Upper lobe of right lung (tissue), 1 donor: ENCODE measurements around the gene VTA1. TPM values are rescaled to one million over a fixed set of nuclear protein-coding genes. Genes with fewer than 3 reads are reported as not detected.
A peak's percentile ranks its signal among the peaks of the same experiment; 100 is the strongest.
"Not testable (repeated sequence)": the region's sequence is repeated elsewhere in the genome, so short reads cannot be mapped to it uniquely, and the experiment has no call there.

Experiments
- ATAC-seq: fragments of 200-7000 bp; cut with Tn5 transposase; one replicate; pipeline ENCODE4 v1.9.1; 2020; ENCODE audit warnings: mild to moderate bottlenecking, moderate library complexity
- DNase-seq: peaks from one replicate; pipeline ENCODE4 v3.0.0-alpha.2; 2020
- H3K27ac ChIP-seq: fragments of 200-600 bp; one replicate; pipeline ENCODE4 v1.8.0; 2022
- H3K27me3 ChIP-seq: fragments of 200-600 bp; one replicate; pipeline ENCODE4 v1.8.0; 2022; ENCODE audit warnings: mild to moderate bottlenecking
- H3K36me3 ChIP-seq: fragments of 200-600 bp; one replicate; pipeline ENCODE4 v1.8.0; 2022
- H3K4me1 ChIP-seq: fragments of 200-600 bp; one replicate; pipeline ENCODE4 v1.8.0; 2022
- H3K4me3 ChIP-seq: fragments of 200-600 bp; one replicate; pipeline ENCODE4 v1.8.0; 2022; ENCODE audit warnings: mild to moderate bottlenecking
- H3K9me3 ChIP-seq: fragments of 200-600 bp; one replicate; pipeline ENCODE4 v1.8.0; 2022
- CTCF ChIP-seq: fragments of 200-600 bp; IDR thresholded peaks from one replicate; pipeline ENCODE4 v1.8.0; 2022; ENCODE audit warnings: antibody characterized with exemption
- intact Hi-C: fragments of 100-400 bp; cut with DNase I; formaldehyde crosslinking; loops from one replicate; pipeline ENCODE4 v1.11.0; 2022
- total RNA-seq: library from RNA; stranded (reverse); fragmentation: NEBNext Ultra II Directional; extraction: Animal tissue kit (Norgen Biotek cat#: 25700); gene quantifications from one replicate; pipeline ENCODE4 v1.2.1, GENCODE V29; 2021
- donor health status: DM: no; HTN: yes; CAD: no; lungs with severe emphysema.

The VTA1 gene
- total RNA-seq, 1 donor from 2014 or later, result 31.8 TPM

- H3K36me3 ChIP-seq, H3K4me3 ChIP-seq, H3K27me3 ChIP-seq, H3K27ac ChIP-seq, DNase-seq, H3K4me1 ChIP-seq, intact Hi-C loops, H3K9me3 ChIP-seq: not testable (repeated sequence)
- peak; percentile 24 for TF ChIP-seq CTCF
- peak; percentile 23 for ATAC-seq
Observed at GRCh38 chr6:142232206-142233044, 85.4 kb downstream of the VTA1 start.

DNA sequence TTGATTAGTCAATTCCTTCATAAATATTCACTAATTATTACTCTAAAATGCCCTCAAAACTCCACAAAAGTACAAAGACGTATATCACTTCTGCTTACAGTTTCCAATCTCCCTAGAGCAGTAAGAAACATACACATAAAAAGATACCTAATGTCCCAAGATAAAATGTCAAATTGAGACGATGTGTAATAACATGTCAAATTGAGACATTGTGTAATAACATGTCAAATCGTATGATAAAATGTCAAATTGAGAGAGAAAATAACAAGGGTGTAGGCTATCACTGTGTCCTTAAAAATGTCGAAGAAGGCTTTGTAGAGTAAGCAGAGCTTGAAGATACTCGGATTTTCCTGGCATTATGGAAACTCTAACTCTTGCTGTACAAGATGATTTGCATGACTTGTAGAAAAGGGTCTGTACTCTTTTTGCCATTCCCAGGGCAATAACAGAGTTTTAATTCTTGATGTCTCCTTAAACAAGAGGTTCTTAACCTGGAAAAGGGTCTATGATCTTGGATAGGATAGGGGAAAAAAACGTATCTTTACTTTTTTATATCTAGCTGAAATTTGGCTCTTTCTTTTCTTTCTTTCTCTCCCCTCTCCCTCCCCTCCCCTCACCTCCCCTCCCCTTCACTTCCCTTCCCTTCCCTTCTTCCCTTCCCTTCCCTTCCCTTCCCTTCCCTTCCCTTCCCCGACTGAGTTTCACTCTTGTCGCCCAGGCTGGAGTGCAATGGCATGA lies 87.1 kb downstream of the VTA1 start:
- ATAC-seq (no peak), DNase-seq (no peak)
- Histone ChIP-seq H3K9me3 (no peaks in the 10 kb centered on the region), H3K27ac (no peak overlapping the region), H3K36me3 (no peaks in the 10 kb centered on the region), H3K4me3 (no peak overlapping the region), H3K4me1 (no peaks in the 10 kb centered on the region), H3K27me3 (no peaks in the 10 kb centered on the region)
- TF ChIP-seq CTCF, result no peak
- intact Hi-C loops, result no loop called here

- no peak for TF ChIP-seq CTCF
- Histone ChIP-seq H3K9me3 (no peaks in the 10 kb centered on the region), H3K27ac (no peak overlapping the region), H3K4me1 (no peaks in the 10 kb centered on the region), H3K4me3 (no peak overlapping the region), H3K36me3 (no peaks in the 10 kb centered on the region), H3K27me3 (no peaks in the 10 kb centered on the region)
- DNase-seq, result no peak
- intact Hi-C loops, result no loop called here
- no peak for ATAC-seq
Observed at GRCh38 chr6:142235272-142235671, 88.2 kb downstream of the VTA1 start.

- DNase-seq, result no peak
- no peaks in the 10 kb centered on the region for H3K36me3 ChIP-seq
- H3K27ac ChIP-seq, result no peak overlapping the region
- ATAC-seq, result no peak
- H3K4me3 ChIP-seq, result no peak overlapping the region
- TF ChIP-seq CTCF, result no peak
- H3K9me3 ChIP-seq, result no peaks in the 10 kb centered on the region
- intact Hi-C loops, result no loop called here
- no peaks in the 10 kb centered on the region for H3K27me3 ChIP-seq
- H3K4me1 ChIP-seq, result no peaks in the 10 kb centered on the region
Observed at GRCh38 chr6:142235791-142236190, 88.7 kb downstream of the VTA1 start.

DNA sequence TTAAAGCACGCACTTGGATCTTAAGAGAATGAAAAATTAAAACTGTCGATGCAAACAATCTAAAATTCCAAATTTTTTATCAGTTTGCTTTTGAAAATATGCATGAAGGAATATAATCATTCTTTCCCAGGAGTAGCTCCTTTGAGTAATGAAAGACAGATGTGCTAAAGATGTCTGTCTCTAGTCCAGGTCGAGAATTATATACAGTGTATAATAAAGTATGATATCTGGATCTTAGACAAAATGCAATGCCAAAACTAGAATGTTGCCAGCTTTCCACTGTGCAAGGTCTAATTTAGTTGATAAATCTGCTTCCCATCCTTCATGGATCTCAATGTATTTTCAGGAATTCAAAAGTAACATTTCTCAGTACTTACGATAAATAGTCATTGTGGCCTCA lies 89.6 kb downstream of the VTA1 start:
- Histone ChIP-seq H3K27me3 (no peaks in the 10 kb centered on the region), H3K36me3 (no peaks in the 10 kb centered on the region), H3K27ac (no peak overlapping the region), H3K4me3 (no peak overlapping the region), H3K9me3 (no peaks in the 10 kb centered on the region), H3K4me1 (no peaks in the 10 kb centered on the region)
- DNase-seq (no peak), ATAC-seq (no peak)
- no peak for TF ChIP-seq CTCF
- intact Hi-C loops, result no loop called here
